Brain microvascular endothelial cell (primary cell): Measurements from ENCODE around the gene MOK.
A peak's percentile ranks its signal among the peaks of the same experiment; 100 is the strongest.
"Not testable (repeated sequence)": the region's sequence is repeated elsewhere in the genome, so short reads cannot be mapped to it uniquely, and the experiment has no call there.

Experiments
- DNase-seq: peaks from one replicate; pipeline ENCODE4 v3.0.0-alpha.2; 2020
- H3K27ac ChIP-seq: fragments of 250-450 bp; sonication (Bioruptor Pico); 2 replicates; pipeline ENCODE4 v1.5.1; 2020; ENCODE audit warnings: mild to moderate bottlenecking, moderate library complexity
- H3K27me3 ChIP-seq: fragments of 250-450 bp; sonication (Bioruptor Pico); replicated peaks from 2 replicates; pipeline ENCODE4 v1.5.1; 2020; ENCODE audit warnings: mild to moderate bottlenecking
- H3K36me3 ChIP-seq: fragments of 250-450 bp; sonication (Bioruptor Pico); replicated peaks from 2 replicates; pipeline ENCODE4 v1.5.1; 2020; ENCODE audit warnings: mild to moderate bottlenecking
- H3K4me3 ChIP-seq: 2 replicates; pipeline ENCODE4 v1.5.1; 2011; ENCODE audit warnings: low read depth, mild to moderate bottlenecking, control low read depth, low read length, moderate library complexity
- CTCF ChIP-seq: IDR thresholded peaks from 2 replicates; pipeline ENCODE4 v1.5.1; 2011; ENCODE audit warnings: low read depth, mild to moderate bottlenecking, moderate library complexity, low read length, control low read depth, inconsistent platforms; ENCODE audit errors: missing control alignments
- in situ Hi-C: cut with HindIII; loops from 2 replicates; pipeline ENCODE4 v1.10.0; 2017; ENCODE audit warnings: low sequenced_read_pairs, low pct_ligation_motif_present

MOK gene

GRCh38 chr14:102251161-102251560 lies 53.8 kb downstream of the MOK start:
- in situ Hi-C loops: no loop called here
- H3K36me3 ChIP-seq: peaks cover 2% of the 10 kb centered on the region
- H3K27me3 ChIP-seq: no peaks in the 10 kb centered on the region
- no peak for DNase-seq
- H3K4me3 ChIP-seq: no peak overlapping the region
- no peak for TF ChIP-seq CTCF
- H3K27ac ChIP-seq: no peak overlapping the region

GRCh38 chr14:102250636-102251035 lies 54.3 kb downstream of the MOK start:
- TF ChIP-seq CTCF: no peak
- in situ Hi-C loops: no loop called here
- Histone ChIP-seq H3K36me3 (peaks cover 2% of the 10 kb centered on the region), H3K4me3 (no peak overlapping the region), H3K27ac (no peak overlapping the region), H3K27me3 (no peaks in the 10 kb centered on the region)
- no peak for DNase-seq

GRCh38 chr14:102249981-102250380 lies 55.0 kb downstream of the MOK start:
- TF ChIP-seq CTCF: no peak

GRCh38 chr14:102249041-102249440 lies 55.9 kb downstream of the MOK start:
- Histone ChIP-seq H3K36me3 (peaks cover 2% of the 10 kb centered on the region), H3K27me3 (no peaks in the 10 kb centered on the region), H3K4me3 (no peak overlapping the region), H3K27ac (peak overlapping the region; percentile 81)
- DNase-seq: peak; percentile 88
- in situ Hi-C loops: no loop called here
- TF ChIP-seq CTCF: peak; percentile 5

More at GRCh38 chr14:102249981-102250380, 55.0 kb downstream of the MOK start:
- no peaks in the 10 kb centered on the region for H3K27me3 ChIP-seq
- in situ Hi-C loops: no loop called here
- no peak for DNase-seq
- no peak overlapping the region for H3K4me3 ChIP-seq
- peak overlapping the region; percentile 81 for H3K27ac ChIP-seq
- peaks cover 2% of the 10 kb centered on the region for H3K36me3 ChIP-seq

- H3K27ac ChIP-seq: no peak overlapping the region
- no peak for DNase-seq
- peaks cover 2% of the 10 kb centered on the region for H3K36me3 ChIP-seq
- no peak for TF ChIP-seq CTCF
- H3K4me3 ChIP-seq: no peak overlapping the region
- H3K27me3 ChIP-seq: no peaks in the 10 kb centered on the region
- in situ Hi-C loops: no loop called here
These were observed 56.8 kb downstream of the MOK start for GRCh38 chr14:102248121-102248520.

- no peak overlapping the region for H3K27ac ChIP-seq
- no peaks in the 10 kb centered on the region for H3K27me3 ChIP-seq
- no peak for DNase-seq
- peaks cover 2% of the 10 kb centered on the region for H3K36me3 ChIP-seq
- TF ChIP-seq CTCF: no peak
- no peak overlapping the region for H3K4me3 ChIP-seq
- in situ Hi-C loops: no loop called here
These were observed 58.9 kb downstream of the MOK start for GRCh38 chr14:102246071-102246470.

GRCh38 chr14:102243795-102244194 lies 61.2 kb downstream of the MOK start:
- in situ Hi-C loops, H3K4me3 ChIP-seq, H3K36me3 ChIP-seq, DNase-seq, H3K27ac ChIP-seq, H3K27me3 ChIP-seq: not testable (repeated sequence)
